Coronary artery (tissue), 2 donors: ENCODE data around the gene GRIK1.

Source experiments
- DNase-seq: peaks from one replicate; pipeline ENCODE4 v3.0.0-alpha.2; 2017; ENCODE audit warnings: low spot score
- H3K27ac ChIP-seq, 2 donors: fragments of 200-600 bp; sonication (generic); one replicate each; pipeline ENCODE4 v1.5.1; 2016 to 2019
- H3K4me3 ChIP-seq: fragments of 200-600 bp; sonication (generic); 2 replicates; pipeline ENCODE4 v1.5.1; 2016; ENCODE audit warnings: mild to moderate bottlenecking, moderate library complexity
- CTCF ChIP-seq: fragments of 200-600 bp; sonication (generic); IDR thresholded peaks from one replicate; pipeline ENCODE4 v1.5.1; 2019; ENCODE audit warnings: antibody characterized with exemption

GRIK1 gene

DNA sequence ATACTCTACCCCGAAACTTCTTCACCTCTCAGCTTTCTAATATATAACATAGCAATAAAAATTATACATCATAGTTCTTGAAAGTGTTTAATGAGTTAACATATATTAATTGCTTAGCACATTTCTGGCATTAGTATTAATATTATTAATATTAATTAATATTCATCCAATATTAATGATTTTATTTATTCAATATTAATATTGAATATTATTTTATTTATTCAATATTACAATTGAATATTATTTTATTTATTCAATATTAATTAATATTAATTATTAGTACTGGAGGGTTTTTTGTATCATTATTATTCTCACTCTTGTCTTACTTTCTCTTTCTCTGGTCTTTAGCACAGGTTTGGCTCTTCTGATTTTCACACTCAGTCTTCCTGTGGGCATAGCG is 105.2 kb downstream of the GRIK1 start:
- DNase-seq, result no peak
- H3K4me3 ChIP-seq, result no peak overlapping the region
- no peak overlapping the region for H3K27ac ChIP-seq
- TF ChIP-seq CTCF, result no peak

DNA sequence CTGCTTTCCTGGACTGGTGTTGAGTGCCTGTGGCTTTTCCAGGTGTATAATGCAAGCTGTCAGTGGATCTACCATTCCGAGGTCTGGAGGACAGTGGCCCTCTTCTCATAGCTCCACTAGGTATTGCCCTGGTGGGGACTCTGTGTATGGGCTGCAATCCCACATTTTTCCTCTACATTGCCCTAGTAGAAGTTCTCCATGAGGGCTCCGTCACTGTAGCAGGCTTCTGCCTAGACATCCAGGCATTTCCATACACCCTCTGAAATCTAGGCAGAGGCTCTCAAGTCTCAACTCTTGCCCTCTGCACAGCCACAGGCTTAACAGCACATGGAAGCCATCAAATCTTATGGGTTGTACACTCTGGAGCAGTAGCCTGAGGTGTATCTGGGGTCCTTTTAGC is 107.6 kb downstream of the GRIK1 start:
- Histone ChIP-seq H3K27ac (no peak overlapping the region), H3K4me3 (no peak overlapping the region)
- no peak for DNase-seq
- no peak for TF ChIP-seq CTCF

DNA sequence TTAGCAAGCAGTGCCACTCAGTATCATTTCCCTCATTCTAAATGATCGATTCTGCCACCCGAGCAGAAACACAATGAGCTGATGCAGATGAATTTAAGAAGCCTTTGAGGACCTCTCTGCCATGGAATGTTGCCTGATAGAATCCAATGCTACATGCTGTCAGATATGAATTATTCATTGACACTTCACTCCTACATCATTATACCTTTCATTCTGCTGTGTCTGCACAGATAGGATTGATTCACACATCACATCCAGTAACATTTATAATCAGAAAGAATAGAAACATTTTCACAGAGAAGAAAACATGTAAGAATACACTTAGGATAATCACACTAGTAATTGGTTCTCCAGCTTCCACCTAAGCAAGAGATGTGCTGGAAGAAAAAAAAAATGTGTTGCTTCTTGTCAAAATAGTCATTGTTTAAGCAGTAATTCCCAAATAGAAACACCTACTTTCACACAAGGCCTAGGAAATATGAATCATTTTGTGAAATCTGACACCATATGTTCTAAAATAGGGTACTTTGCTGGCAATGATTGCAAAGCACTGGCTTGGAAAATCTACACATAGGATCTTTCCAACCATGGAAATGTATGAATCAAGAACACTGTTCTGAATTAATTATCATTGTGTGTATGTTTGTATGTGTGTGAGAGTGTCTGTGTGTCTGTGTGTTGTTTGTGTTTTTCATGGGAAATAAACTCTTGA is 110.1 kb downstream of the GRIK1 start:
- Histone ChIP-seq H3K4me3 (no peak overlapping the region), H3K27ac (no peak overlapping the region)
- DNase-seq, result no peak
- TF ChIP-seq CTCF, result no peak

- DNase-seq, result no peak
- no peak overlapping the region for H3K4me3 ChIP-seq
- H3K27ac ChIP-seq, result no peak overlapping the region
- no peak for TF ChIP-seq CTCF
Measured at GRCh38 chr21:29827647-29828046, 112.1 kb downstream of the GRIK1 start.

- Histone ChIP-seq H3K27ac (no peak overlapping the region), H3K4me3 (no peak overlapping the region)
- no peak for TF ChIP-seq CTCF
- no peak for DNase-seq
Measured at GRCh38 chr21:29827236-29827635, 112.6 kb downstream of the GRIK1 start.

GRCh38 chr21:29826386-29826785 is 113.4 kb downstream of the GRIK1 start:
- Histone ChIP-seq H3K27ac (no peak overlapping the region), H3K4me3 (no peak overlapping the region)
- TF ChIP-seq CTCF, result no peak
- no peak for DNase-seq

GRCh38 chr21:29825936-29826335 is 113.9 kb downstream of the GRIK1 start:
- TF ChIP-seq CTCF, result no peak
- no peak for DNase-seq
- H3K27ac ChIP-seq, result no peak overlapping the region
- H3K4me3 ChIP-seq, result no peak overlapping the region
